ENCODE measurements around the gene INKA1. TPM values are rescaled to one million over a fixed set of nuclear protein-coding genes. Genes with fewer than 3 reads are reported as not detected.

The INKA1 gene
- total and polyA plus RNA-seq, 2 of the 8 experiments (the other 6 are each of a cell fraction or from before 2014, with no cell fraction given), result 1.3 to 4.7 TPM

DNA sequence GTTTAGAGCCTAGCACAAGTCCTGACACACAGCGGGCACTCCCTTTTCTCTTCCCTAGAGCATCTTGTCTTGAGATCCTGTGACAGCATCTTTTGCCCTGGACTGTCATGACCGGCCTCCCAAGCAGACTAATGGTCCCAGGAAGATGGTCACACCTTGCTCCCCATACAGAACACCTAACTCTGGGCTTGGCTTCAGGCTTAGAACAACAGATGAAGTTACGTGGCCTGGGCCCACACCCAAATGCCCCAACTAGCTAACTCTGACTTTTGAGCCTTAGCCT is 15.9 kb upstream of the INKA1 start:
- peaks cover 8% of the 10 kb centered on the region; the same call in 1 of the 2 replicates for H3K23me2 ChIP-seq (ENCODE audit: low read depth, low read length)
- peaks cover 0 to 2% (median 0%) of the 10 kb centered on the region in 4 experiments; a peak in 2 of 7 replicates for H3K27me3 ChIP-seq (replicated peaks in 1 of 4; ENCODE audit: control insufficient read depth in 3 of 4, extremely low read depth in 1 of 4, insufficient read depth in 3 of 4, low read length in 3 of 4)
- no peak overlapping the region for H3K27ac ChIP-seq (ENCODE audit: low read depth, low read length)
- no peaks in the 10 kb centered on the region for H3K9me3 ChIP-seq (ENCODE audit: insufficient read depth in 2 of 2, low read depth in 1 of 2, low read length in 1 of 2)
- no peak for TF ChIP-seq E2F6 (IDR thresholded peaks at IDR 0.05)
- TF ChIP-seq FOSL1 (IDR thresholded peaks at IDR 0.05; ENCODE audit: insufficient read depth, low read depth, low read length), result no peak
- TF ChIP-seq RBBP5 (IDR thresholded peaks at IDR 0.05; ENCODE audit: borderline replicate concordance, low read depth, low read length), result no peak
- no peak for TF ChIP-seq BCL11A (IDR thresholded peaks at IDR 0.05; ENCODE audit: low read depth in 2 of 2, low read length in 2 of 2)
- TF ChIP-seq POLR2A (IDR thresholded peaks at IDR 0.05; ENCODE audit: control extremely low read depth in 1 of 2, low read depth in 2 of 2, low read length in 2 of 2), result no peak
- TF ChIP-seq SP1 (IDR thresholded peaks at IDR 0.05; ENCODE audit: low read depth, low read length), result no peak
- no peak for TF ChIP-seq ASH2L (IDR thresholded peaks at IDR 0.05; ENCODE audit: low read length)
- H2BK5ac ChIP-seq (ENCODE audit: low read depth, low read length), result peak overlapping the region; percentile 67; the same call in 1 of the 2 replicates
- FAIRE-seq, result no peak
- H3K4ac ChIP-seq (replicated peaks; ENCODE audit: insufficient read length, low read depth, low read length), result peak overlapping the region; percentile 48
- no peak overlapping the region for H2AFZ ChIP-seq (ENCODE audit: low read length)
- DNase-seq (ENCODE audit: low read depth in 1 of 2, low spot score in 2 of 2), result no peak
- H2BK120ac ChIP-seq (replicated peaks; ENCODE audit: low read depth, low read length), result no peak overlapping the region
- H3K79me1 ChIP-seq (ENCODE audit: low read depth, low read length), result peaks cover 8% of the 10 kb centered on the region; the same call in 1 of the 2 replicates
- H2BK20ac ChIP-seq (ENCODE audit: low read length), result no peak overlapping the region; the same call in 1 of the 2 replicates
- ChIA-PET POLR2A (ENCODE audit: partially characterized antibody) (interaction anchor here (1.2 to 3.3 kb wide), 4 partner anchors 17 to 142 kb away, joined by 3 to 18 read pairs (median 4); partner anchors contain the start of genes AMIGO3, GMPPB and MON1A), CTCF (ENCODE audit: partially characterized antibody) (interaction anchor here (2.1 to 3.6 kb wide), 3 partner anchors 53 to 123 kb away, joined by 5 to 20 read pairs (median 9); no protein-coding TSS in a partner anchor)
- no peak overlapping the region for H3K14ac ChIP-seq (ENCODE audit: insufficient read length)
- peak overlapping the region; percentile 95; the same call in 1 of the 2 replicates for H4K8ac ChIP-seq (ENCODE audit: extremely low read depth, insufficient read depth, low read length)
- no peak overlapping the region for H3K56ac ChIP-seq (replicated peaks; ENCODE audit: insufficient read length, low read depth, low read length)
- H3K9ac ChIP-seq (replicated peaks in 1 of 4; ENCODE audit: extremely low read depth in 1 of 4, low read depth in 3 of 4, low read length in 3 of 4), result peak overlapping the region in 2 of 4 experiments; percentile 1 to 6; a peak in 3 of 7 replicates
- H3K18ac ChIP-seq (ENCODE audit: extremely low read depth, low read length), result no peak overlapping the region
- H3K4me2 ChIP-seq (ENCODE audit: insufficient read depth in 1 of 2, low read depth in 2 of 2, low read length in 2 of 2), result peak overlapping the region; percentile 66 to 71
- H2BK15ac ChIP-seq (ENCODE audit: low read length), result peak overlapping the region; percentile 46; the same call in 1 of the 2 replicates
- H2AK5ac ChIP-seq (ENCODE audit: low read depth, low read length), result no peak overlapping the region; the same call in 1 of the 2 replicates
- H3K4me3 ChIP-seq (ENCODE audit: extremely low read depth in 1 of 4, insufficient read depth in 2 of 4, low read depth in 3 of 4, low read length in 4 of 4), result peak overlapping the region in 1 of 4 experiments; percentile 85; a peak in 3 of 8 replicates
- peaks cover 0 to 5% (median 2%) of the 10 kb centered on the region in 4 experiments; a peak in 2 of 7 replicates for H3K4me1 ChIP-seq (replicated peaks in 1 of 4; ENCODE audit: control insufficient read depth in 3 of 4, insufficient read depth in 4 of 4, low read length in 3 of 4)
- peaks cover 0 to 30% of the 10 kb centered on the region in 2 experiments; a peak in 2 of 4 replicates for H3K79me2 ChIP-seq (ENCODE audit: control insufficient read depth in 1 of 2, insufficient read depth in 2 of 2, low read length in 2 of 2)
- 89% methylated on average over 3 of the region's 3 CpGs; no CpG with 5 or more reads in 1 of the 2 experiments for WGBS, 2 experiments (ENCODE audit: extremely low coverage in 1 of 2, insufficient coverage in 1 of 2, insufficient read length in 1 of 2, insufficient replicate concordance in 2 of 2, low coverage in 1 of 2, low lambda C conversion rate in 2 of 2, missing lambda C conversion rate in 1 of 2)
- H4K5ac ChIP-seq (ENCODE audit: insufficient read length, low read depth, low read length), result peak overlapping the region; percentile 42
- 0 out of 2 replicates have a peak overlapping the region, but pooled peaks have one; percentile 35 for H2BK12ac ChIP-seq (ENCODE audit: low read depth, low read length)
- peak overlapping the region; percentile 6 for H4K91ac ChIP-seq (replicated peaks; ENCODE audit: insufficient read length, low read length)
- H3K36me3 ChIP-seq (ENCODE audit: control insufficient read depth in 2 of 4, insufficient read depth in 4 of 4, low read length in 3 of 4), result peaks cover 0 to 3% (median 1%) of the 10 kb centered on the region in 4 experiments; a peak in 4 of 8 replicates
- no peak overlapping the region for H3K23ac ChIP-seq (ENCODE audit: insufficient read length)
- H4K20me1 ChIP-seq (replicated peaks in 1 of 2; ENCODE audit: control insufficient read depth in 1 of 2, insufficient read depth in 2 of 2, low read length in 2 of 2), result peaks cover 0 to 3% of the 10 kb centered on the region in 2 experiments
